Measurements from ENCODE around the gene ADCK2.
"Not testable (repeated sequence)": the region's sequence is repeated elsewhere in the genome, so short reads cannot be mapped to it uniquely, and the experiment has no call there.

Gene ADCK2

DNA sequence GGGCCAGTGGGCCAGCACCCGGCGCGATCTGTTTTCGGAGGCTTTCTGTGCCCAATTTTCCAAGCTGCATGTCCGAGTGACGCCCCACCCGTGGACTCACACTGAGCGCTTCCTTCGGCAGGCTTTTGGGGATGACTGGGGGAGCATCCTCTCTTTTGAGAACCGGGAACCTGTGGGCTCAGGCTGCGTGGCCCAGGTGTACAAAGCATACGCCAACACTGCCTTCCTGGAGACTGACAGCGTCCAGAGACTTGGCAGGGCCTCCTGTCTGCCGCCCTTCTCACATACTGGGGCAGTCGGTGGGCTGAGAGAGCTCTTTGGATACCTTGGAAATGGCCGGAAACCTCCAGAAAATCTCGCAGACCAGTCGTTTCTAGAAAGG, 1.0 kb downstream of the ADCK2 start:
- DNase-seq, result no peak

DNA sequence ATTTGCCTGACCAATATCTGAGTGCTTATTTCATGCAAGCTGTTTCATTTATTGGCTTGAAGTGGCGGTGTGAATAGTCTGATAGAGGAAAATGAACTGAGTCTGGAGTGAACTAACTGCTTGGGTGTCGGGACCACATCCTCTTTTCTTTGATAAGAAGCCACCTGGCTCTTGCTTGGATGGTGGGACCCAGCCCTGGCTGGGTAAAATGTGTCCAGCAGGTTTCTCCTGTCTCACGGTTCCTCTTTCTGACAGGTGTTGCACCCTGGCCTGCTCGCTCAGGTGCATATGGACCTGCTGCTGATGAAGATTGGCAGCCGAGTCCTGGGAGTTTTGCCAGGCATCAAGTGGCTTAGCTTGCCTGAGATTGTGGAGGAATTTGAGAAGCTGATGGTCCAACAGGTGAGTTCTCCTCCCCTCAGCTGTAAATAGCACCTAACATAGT, 1.6 kb downstream of the ADCK2 start:
- DNase-seq, result peak in 1 of 2 donors; percentile 1

DNA sequence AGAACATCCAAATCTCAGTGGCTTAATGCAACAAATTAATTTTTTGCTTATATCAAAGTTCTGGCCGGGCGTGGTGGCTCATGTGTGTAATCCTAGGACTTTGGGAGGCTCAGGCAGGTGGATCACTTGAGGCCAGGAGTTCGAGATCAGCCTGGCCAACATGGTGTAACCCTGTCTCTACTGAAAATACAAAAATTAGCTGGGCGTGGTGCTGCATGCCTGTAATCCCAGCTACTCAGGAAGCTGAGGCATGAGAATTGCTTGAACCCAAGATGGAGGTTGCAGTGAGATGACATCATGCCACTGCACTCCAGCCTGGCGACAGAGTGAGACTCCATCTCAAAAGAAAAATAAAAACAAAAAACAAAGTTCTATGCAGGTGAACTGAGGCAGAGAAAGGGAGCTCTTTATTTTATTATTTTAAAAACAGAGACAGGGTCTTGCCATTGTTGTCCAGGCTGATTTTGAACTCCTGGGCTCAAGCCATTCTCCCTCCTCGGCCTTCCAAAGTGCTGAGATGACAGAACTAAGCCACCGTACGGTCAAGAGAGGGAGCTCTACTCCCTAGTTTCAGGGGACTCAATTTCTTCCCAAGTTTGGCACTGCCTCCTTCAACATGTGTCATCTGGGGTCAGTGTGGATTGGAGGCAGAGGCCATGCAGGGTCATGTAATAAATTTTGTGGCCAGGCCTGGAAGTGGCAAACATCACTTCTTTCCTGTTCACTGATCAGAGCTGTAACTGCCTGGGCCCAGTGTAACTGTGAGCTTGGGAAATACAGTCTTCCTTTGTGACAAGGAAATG, 2.4 kb downstream of the ADCK2 start:
- peak; percentile 76 to 84 for DNase-seq

DNA sequence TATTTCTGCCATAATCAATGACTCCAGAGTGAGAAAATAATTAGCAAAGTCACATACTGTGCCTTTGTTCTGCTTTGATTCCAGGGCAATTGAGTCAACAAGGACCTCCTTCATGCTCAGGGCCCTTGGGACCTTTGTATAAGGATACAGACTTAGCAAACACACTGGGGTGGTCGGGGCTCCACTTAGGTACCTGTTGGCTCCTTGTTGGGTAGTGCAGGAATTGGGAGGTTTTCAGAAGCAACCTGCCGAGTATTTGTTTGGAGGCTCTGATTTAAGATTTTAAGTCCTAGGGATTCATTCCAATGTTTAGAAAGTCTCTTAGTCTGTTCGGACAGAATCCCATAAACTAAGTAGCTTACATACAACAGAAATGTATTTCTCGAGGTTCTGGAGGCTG, 3.0 kb downstream of the ADCK2 start:
- DNase-seq, result no peak

DNA sequence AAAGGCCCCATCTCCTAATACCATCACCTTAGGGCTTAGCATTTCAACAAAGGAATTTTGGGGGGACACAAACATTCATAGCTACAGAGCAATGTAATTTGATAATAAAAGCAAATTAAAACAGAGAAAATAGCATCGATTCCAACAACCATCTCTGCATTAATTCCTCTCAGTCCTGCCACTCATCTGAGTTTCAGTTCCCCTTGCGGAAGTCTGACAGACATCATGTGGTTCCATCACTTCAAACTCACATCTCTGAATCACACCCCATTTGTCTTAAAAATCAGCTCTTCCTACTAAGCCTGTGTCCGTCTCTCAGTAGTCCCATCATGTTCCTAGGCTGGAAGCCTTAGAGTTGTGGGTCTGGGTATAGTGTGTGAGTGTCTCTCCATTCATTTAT, 3.6 kb downstream of the ADCK2 start:
- DNase-seq, result peak; percentile 74 to 76

DNA sequence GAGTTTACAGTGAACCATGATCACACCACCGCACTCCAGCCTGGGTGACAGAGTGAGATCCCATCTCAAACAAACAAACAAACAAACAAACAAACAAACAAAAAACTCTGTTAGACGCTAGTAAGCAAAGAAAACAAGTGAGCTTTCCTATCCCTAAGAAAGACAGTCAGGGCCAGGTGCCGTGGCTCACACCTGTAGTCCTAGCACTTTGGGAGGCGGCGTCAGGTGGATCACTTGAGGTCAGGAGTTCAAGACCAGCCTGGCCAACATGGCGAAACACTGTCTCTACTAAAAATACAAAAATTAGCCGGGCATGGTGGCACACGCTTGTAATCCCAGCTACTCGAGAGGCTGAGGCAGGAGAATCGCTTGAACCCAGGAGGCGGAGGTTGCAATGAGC, 4.2 kb downstream of the ADCK2 start:
- not testable (repeated sequence) for DNase-seq

DNA sequence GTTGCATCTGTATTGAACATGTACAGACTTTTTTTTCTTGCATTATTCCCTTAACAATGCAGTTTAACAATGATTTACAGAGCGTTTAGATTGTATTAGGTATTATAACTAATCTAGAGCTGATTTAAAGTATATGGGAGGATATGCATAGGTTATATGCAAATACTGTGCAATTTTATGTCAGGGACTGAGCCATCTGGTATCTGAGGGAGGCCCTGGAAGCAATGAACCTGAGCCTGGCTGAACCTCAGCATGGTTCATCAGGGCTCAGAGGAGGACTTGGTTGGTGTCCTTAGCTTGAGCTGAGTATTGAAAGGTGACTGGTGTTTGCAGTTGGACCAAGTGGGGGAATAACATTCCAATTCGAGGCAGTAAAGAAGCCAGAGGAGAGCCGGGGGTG, 4.8 kb downstream of the ADCK2 start:
- no peak for DNase-seq

DNA sequence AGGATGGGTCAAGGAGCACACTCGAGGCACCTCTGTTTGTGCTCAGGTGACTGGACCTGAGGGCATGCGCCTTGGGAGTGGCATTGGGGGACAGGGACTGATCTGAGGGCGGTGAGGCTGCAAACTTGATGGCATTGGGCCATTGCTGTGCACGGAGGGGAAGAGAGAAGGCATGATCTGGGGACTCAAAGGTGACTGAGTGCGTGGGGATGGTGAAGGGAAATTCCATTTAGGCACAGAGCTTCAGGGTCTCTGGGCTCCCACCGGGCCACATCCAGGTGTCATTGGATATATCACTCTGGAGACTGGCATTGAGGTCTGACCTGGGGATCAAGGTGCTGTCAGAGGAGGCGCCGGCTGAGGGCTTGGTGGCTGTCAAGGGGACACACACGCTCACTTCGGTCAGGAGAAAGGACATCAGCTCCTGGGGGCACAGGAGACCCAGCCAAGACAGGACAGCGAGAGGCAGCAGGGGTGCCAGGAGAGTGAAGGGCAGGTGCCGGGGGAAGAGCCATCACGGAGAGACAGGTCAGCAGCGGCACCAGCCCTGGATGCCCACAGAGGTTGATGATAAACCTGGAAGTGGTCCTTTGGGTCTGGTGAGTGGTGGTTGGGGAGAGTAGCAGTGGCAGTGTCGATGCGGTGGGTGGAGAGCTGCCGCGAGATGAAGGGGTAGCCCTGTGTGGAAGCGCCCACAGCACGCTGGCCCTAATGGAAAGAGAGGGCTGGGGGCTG, 5.5 kb downstream of the ADCK2 start:
- DNase-seq, result no peak

DNA sequence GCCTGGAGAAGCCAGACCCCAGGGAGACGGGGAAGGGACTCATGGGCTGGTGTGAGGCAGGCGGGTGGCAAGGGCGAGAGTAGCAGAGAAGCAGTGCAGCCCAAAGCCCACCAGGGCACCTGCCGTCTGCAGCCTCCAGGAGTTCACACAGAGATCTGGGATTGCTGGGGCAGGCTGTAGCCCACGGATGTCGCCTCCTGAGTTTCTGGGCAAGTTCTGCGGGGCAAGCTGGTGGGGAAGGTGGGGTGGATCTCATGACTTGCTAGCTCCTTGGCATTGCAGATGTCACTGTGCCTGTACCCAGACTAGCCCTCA, 6.0 kb downstream of the ADCK2 start:
- no peak for DNase-seq

DNA sequence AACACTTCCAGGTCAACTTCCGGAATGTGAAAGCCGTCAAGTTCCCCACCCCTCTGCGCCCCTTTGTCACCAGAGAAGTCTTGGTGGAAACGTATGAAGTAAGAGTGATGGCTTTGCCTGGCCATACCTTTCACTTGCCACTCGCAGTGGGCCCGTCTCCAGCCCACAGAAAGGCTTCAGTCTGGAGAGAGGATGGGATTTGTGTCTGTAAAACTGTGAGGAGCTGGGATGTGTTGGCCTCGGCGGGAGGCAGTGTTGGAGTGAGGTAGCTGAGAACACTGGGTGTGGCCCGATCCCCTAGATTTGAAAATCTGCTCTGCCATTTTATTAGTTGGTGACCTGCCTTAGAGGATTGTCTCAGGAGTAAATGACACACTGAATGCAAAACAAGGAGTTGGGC, 6.4 kb downstream of the ADCK2 start:
- no peak for DNase-seq

DNA sequence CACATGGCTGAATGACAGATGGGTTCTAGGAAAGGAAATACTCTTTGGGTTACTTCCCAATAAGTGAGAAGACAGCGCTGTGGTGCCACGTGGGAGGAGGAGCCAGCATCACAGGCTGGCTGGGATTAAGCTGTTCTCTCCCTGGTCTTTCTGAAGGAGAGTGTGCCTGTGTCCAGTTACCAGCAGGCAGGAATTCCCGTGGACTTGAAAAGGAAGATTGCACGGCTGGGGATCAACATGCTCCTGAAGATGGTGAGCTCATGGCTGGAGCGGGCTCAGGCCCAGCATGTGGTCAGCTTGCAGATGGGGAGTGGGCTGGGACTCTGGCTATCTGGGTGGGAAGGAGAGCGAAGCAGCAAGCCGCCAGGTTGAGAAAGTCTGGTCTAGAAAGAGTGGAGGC, 8.1 kb downstream of the ADCK2 start:
- no peak for DNase-seq

DNA sequence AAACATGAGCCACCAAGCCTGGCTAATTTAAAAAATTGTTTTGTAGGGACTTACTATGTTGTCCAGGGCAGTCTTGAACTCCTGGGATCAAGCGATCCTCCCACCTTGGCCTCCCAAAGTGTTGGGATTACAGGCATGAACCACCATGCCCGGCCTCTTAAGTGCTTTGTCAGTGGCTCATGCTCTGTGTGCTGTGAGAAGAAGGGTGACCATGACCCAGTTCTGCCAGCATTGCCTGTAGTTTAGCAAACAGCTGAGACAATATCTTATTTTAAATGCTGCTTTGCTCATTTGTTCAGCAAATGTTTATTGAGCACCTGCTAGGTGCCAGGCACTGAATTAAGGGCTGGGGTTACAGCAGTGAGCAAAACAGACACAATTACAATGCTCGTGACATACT, 9.0 kb downstream of the ADCK2 start:
- no peak for DNase-seq

DNA sequence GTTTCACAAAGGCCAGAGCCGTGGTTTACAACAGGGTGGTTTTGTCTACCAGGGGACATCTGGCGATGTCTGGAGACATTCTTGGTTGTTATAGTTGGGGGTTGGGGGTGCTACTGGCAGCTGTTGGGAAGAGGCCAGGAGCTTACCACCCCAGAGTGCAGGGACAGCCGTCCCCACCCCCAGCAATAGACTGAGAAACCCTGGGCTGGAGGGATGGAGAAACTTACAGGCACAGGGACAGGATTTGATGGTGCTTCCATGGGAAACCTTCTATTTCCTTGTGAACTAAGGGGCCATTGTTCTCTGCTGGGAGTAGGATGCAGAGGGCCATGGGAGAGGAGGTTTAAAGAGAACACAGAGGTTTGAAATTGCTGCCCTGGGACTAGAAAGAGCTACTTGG, 10.9 kb downstream of the ADCK2 start:
- no peak for DNase-seq

DNA sequence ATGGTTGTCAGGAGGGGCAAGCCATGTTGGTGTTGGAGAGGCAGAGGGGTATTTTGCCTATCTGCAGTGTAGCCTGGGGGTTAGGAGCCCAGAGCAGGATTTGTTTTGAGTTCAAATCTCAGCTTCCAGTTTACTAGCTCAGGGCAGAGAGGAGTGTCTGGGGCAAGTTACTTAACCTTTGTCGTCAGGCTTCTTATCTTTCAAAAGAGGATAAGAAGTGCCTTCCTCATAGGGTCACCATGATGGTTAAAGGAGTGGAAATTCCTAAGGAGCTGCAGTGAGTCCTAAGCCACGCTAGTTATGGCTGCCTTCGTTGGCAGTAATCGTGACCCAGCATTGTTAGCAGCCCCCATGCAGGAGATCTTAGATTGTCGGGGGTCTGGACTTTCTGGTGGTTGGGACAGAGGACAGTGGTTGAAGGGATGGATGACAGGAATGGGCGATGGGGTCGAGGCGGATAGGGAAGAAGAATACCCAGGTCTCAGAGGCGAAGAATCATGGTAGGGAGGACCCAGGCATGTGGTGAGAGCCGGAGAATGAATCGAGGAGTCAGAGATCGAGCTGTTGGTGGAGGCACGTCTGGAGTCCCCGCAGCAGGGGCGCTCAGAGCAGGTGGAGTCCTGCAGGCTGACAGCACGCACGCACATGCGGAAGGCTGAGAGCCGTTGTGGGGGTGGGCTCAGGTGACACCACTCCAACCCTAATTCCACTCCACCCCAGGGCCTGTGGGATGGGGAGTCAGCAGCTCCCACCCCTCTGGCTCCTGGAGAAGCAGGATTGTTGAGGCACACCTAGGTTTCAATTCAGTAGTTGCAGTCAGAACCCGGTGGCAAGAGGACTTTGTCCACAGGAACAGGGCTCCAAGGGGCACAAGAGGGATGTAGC, 11.6 kb downstream of the ADCK2 start:
- no peak for DNase-seq

DNA sequence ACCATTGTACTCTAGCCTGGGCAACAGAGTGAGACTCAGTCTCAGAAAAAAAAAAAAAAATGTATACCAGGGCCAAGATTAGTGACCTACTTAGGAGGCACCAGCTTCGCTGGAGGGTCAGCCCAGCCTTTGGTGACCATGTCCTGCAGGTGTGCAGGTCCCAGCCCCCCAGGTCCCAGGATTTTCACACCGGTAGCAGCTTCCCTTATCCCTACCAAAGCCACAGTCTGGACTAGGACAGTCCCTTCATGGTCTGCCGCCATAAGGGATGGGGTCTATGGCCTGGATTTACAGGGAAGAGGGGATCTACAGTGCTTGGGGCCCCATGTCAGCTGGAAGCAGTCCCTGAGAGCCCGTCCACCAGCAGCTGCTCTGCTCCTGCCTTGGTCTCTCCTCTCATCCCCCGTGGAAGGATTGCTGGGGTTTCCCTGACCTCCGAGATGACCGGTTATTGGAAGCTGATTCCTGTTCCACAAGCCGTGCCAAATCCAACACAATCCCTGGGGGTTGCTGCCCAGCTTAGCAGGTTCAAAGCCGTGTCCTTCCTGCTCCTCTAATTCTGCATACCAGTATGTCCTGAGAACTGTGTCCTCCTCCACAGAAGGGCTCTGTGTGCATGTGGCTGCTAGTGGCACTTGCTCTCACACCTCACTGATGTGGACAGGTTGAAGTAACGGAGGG, 12.8 kb downstream of the ADCK2 start:
- no peak for DNase-seq

DNA sequence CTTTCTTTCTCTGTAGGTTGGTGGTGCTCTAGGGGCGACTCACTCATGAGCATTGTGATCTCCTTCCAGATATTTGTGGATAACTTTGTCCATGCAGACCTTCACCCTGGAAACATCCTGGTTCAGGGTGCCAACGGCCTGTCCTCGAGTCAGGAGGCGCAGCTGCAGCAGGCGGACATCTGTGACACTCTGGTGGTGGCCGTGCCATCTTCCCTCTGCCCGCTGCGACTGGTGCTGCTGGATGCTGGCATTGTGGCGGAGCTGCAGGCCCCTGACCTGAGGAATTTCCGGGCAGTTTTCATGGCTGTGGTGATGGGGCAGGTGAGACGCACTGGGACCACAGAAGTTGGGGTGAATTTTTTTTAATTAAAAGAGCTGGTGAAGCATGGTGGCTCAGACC, 14.2 kb downstream of the ADCK2 start:
- DNase-seq, result no peak

DNA sequence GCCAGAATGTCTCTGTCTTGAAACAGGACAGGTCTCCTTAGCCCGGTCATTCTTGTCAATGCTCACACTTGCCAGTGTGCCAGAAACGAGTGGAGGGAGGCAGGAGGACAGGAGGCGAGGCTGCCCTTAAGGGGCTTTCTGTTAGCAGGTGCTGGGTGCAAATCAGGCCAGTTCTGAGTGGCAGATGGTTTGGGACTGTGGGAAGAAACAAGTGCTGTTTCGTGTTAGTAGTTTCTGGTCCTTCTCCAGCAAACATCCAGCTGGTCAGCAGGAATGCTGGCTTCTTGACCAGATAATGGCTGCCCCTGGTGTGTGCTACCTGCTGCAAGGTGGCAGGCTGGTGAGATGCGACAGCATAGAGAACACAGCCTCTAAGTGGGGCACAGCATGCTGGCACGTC, 15.6 kb downstream of the ADCK2 start:
- no peak for DNase-seq

DNA sequence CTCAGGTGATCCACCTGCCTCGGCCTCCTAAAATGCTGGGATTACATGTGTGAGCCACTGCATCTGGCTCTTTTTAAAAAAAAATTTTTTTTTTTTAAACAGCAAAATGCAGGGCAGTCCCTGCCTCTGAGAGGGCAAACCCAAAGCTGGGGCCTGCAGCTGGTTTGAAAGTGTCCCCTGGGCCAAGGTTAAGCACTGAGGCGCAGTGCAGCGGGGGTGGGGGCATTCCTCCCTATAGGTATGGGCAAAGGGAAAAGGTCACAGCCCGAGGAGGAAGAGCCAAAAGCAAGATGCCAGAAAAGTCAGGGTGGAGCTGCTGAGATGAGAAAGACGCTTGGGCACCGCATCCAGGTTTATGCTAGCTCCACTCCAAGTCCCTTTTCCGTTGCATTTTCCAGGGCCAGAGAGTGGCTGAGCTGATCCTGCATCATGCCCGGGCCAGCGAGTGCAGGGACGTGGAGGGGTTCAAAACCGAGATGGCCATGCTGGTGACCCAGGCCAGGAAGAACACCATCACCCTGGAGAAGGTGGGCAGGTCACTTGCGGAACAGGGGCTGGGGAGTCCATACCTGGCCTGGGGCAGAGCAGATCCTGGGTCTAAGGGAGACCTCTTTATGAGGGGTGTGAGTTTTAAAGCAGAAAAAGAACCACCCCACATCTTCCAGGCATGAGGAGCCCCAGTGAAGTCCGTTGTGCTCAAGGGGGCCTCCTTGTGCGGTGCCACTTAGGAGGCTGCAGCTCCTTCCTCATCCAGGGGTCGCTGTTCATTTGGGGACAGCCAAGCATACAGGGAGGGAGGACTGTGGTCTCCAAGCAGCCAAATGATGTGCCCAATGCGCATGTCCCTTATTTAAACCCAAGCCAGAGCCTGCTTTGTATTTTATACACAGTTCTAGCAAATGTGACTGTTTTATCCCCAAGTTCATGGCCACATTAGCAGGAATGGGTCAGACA, 16.7 kb downstream of the ADCK2 start:
- no peak for DNase-seq

DNA sequence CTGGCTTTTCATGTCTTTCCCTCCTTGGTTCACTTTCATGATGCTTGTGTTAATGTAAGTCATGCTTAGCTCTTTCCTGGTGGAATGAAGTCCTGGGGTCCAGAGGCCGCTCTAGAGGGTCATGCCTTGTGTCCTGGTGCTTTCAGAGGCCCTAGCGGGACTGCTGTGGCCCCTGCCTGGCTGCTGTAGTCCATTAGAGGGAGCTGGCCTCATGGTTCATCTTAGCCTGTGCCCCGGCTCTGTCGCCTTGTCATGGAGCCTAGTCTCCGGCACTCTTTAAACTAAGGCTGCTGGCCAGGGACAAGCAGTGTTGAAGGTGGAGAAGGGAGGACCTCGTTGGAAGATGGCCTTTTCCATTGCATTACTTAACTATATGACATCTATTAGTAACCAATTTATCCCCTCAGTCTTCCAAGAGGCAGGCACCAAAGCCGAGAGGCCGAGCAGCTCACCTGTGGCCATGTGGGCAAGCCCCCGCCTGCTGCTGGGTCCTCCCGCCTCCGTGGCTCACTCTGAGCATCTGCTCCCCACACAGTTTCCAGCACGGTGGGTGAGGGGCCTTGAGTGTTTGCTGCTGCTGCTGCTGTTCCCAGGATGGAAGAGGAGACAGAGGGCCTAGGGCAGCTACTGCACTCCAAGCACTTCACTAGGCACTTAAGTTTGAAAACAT, 18.8 kb downstream of the ADCK2 start:
- no peak for DNase-seq

DNA sequence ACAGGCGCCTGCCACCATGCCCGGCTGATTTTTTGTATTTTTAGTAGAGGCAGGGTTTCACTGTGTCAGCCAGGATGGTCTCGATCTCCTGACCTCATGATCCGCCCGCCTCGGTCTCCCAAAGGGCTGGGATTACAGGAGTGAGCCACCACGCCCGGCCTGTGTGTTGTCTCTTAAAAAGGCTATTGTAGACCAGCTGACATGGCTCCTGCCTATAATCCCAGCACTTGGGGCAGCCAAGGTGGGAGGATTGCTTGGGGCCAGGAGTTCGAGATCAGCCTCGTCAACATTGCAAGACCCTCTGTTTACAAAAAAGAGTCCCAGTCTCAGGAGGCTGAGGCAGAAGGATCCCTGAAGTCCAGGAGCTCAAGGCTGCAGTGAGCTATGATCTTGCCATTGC, 21.1 kb downstream of the ADCK2 start:
- DNase-seq, result not testable (repeated sequence)

DNA sequence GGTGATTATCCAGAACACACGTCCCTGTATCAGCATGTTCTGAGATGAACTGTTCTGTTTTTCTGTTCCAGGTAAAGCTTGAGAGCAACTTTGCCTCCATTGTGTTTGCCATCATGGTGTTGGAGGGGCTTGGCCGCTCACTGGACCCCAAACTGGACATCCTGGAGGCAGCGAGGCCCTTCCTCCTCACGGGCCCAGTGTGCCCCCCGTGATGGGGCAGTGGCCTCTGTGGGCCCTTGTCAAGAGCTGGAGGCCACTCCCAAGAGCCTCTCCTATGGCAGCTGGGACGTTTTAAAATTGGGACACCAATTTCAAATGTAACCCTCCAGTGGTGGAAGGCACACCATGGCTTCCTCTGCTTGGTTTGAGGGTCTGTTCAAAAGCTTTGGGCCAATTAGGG, 21.8 kb downstream of the ADCK2 start:
- no peak for DNase-seq

All from inflammatory macrophage (primary cell).